ENCODE measurements around the gene SMURF2. TPM values are rescaled to one million over a fixed set of nuclear protein-coding genes. Genes with fewer than 3 reads are reported as not detected.
A peak's percentile ranks its signal among the peaks of the same experiment; 100 is the strongest.

Gene SMURF2
- total RNA-seq, 1 experiment from 2014 or later: 76.6 TPM

DNA sequence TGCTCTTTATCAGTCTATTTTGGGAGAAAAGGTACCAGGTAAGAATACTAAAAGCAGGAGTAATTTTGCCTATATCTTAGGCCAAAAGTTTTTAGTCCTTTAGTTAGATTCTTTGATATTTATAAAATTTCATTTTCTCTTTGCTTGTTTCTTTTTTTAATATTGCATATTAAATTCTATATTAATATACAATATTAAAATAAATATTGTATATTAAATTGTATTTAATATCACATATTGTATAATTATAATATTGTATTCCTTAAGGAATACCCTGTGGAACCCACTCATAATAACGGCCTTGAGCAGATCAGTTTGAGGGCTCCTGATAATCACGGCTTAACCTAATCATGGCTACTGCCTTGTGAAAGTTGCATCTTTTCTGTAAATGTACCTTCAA lies 153.4 kb downstream of the SMURF2 start:
- peak overlapping the region; percentile 97 for H3K9ac ChIP-seq (ENCODE audit: low read length)
- H3K4me1 ChIP-seq (ENCODE audit: insufficient read depth, low read length): peaks cover 16% of the 10 kb centered on the region
- peak overlapping the region; percentile 91 for H3K4me2 ChIP-seq (ENCODE audit: low read length)
- no TSS peak for BruUV-seq (replicated peaks)
- H3K79me2 ChIP-seq (ENCODE audit: low read length): peaks cover 64% of the 10 kb centered on the region
- POLR2A ChIA-PET (ENCODE audit: unreplicated experiment): no interaction called here
- no peak overlapping the region for H3K27ac ChIP-seq (ENCODE audit: low read length)
- no peak for TF ChIP-seq EZH2phosphoT487 (IDR thresholded peaks at IDR 0.05; ENCODE audit: borderline replicate concordance, low read length)
- TF ChIP-seq EZH2 (IDR thresholded peaks at IDR 0.05; ENCODE audit: low read length, unreplicated experiment): no peak
- TF ChIP-seq, protein P1, sequence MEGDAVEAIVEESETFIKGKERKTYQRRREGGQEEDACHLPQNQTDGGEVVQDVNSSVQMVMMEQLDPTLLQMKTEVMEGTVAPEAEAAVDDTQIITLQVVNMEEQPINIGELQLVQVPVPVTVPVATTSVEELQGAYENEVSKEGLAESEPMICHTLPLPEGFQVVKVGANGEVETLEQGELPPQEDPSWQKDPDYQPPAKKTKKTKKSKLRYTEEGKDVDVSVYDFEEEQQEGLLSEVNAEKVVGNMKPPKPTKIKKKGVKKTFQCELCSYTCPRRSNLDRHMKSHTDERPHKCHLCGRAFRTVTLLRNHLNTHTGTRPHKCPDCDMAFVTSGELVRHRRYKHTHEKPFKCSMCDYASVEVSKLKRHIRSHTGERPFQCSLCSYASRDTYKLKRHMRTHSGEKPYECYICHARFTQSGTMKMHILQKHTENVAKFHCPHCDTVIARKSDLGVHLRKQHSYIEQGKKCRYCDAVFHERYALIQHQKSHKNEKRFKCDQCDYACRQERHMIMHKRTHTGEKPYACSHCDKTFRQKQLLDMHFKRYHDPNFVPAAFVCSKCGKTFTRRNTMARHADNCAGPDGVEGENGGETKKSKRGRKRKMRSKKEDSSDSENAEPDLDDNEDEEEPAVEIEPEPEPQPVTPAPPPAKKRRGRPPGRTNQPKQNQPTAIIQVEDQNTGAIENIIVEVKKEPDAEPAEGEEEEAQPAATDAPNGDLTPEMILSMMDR (conservative IDR thresholded peaks at IDR 0.05; ENCODE audit: low read depth, low read length): no peak
- peaks cover 35% of the 10 kb centered on the region for H3K36me3 ChIP-seq (ENCODE audit: low read depth, low read length)
- H2AFZ ChIP-seq (ENCODE audit: low read length): no peak overlapping the region
- no peaks in the 10 kb centered on the region for H3K27me3 ChIP-seq (ENCODE audit: low read length)
- DNase-seq: no peak
- no peaks in the 10 kb centered on the region for H3K9me3 ChIP-seq (ENCODE audit: low read length)
- CTCF ChIA-PET: no interaction called here
- no peak for ATAC-seq
- no peaks in the 10 kb centered on the region for H3K9me2 ChIP-seq (replicated peaks; ENCODE audit: low read length)
- peaks cover 2% of the 10 kb centered on the region for H3F3A ChIP-seq (ENCODE audit: low read length, unreplicated experiment)
- H3K4me3 ChIP-seq (ENCODE audit: low read length): peak overlapping the region; percentile 86
- H4K20me1 ChIP-seq (ENCODE audit: low read length): peaks cover 37% of the 10 kb centered on the region
- intact Hi-C loops (cut with micrococcal nuclease): loop anchor here (5.0 kb wide), 1 partner anchor 139 kb away; no protein-coding TSS in a partner anchor

DNA sequence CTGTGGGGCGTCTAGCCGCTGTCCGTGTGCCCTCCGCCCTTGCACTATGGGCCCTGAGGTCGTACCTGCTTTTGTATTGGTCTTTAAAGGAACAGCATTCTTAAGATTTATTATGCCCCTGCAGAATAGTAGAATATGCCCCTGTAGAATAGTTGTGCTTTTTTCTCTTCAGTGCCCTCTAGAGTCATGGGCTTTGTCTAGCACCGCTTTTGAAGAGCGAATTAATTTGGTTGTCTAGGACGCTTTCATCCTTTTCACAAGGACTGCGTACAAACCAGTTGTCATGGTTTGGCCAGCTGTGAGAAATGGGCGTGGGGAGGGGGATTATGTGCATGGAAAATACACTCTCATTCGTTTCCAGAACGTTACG lies 154.7 kb downstream of the SMURF2 start:
- POLR2A ChIA-PET (ENCODE audit: unreplicated experiment): interaction anchor here (0.9 to 2.4 kb wide), 3 partner anchors 11 to 282 kb away, joined by 3 to 50 read pairs (median 8); partner anchors contain the start of gene POLG2
- TF ChIP-seq EZH2 (IDR thresholded peaks at IDR 0.05; ENCODE audit: low read length, unreplicated experiment): no peak
- TF ChIP-seq EZH2phosphoT487 (IDR thresholded peaks at IDR 0.05; ENCODE audit: borderline replicate concordance, low read length): no peak
- TF ChIP-seq, protein P1 (conservative IDR thresholded peaks at IDR 0.05; ENCODE audit: low read depth, low read length): peak; percentile 72
- Histone ChIP-seq H3K4me3 (ENCODE audit: low read length) (peak overlapping the region; percentile 86), H3F3A (ENCODE audit: low read length, unreplicated experiment) (peaks cover 14% of the 10 kb centered on the region), H3K4me1 (ENCODE audit: insufficient read depth, low read length) (peaks cover 29% of the 10 kb centered on the region), H3K27me3 (ENCODE audit: low read length) (no peaks in the 10 kb centered on the region), H3K79me2 (ENCODE audit: low read length) (peaks cover 77% of the 10 kb centered on the region), H3K9ac (ENCODE audit: low read length) (peak overlapping the region; percentile 97), H4K20me1 (ENCODE audit: low read length) (peaks cover 50% of the 10 kb centered on the region), H3K9me3 (ENCODE audit: low read length) (no peaks in the 10 kb centered on the region), H3K4me2 (ENCODE audit: low read length) (peak overlapping the region; percentile 91), H2AFZ (ENCODE audit: low read length) (peak overlapping the region; percentile 90), H3K36me3 (ENCODE audit: low read depth, low read length) (peaks cover 48% of the 10 kb centered on the region), H3K9me2 (replicated peaks; ENCODE audit: low read length) (no peaks in the 10 kb centered on the region), H3K27ac (ENCODE audit: low read length) (peak overlapping the region; percentile 90)
- intact Hi-C loops (cut with micrococcal nuclease): loop anchor here (1.0 to 5.0 kb wide), 2 partner anchors 140 to 230 kb away; no protein-coding TSS in a partner anchor
- CTCF ChIA-PET: no interaction called here
- no TSS peak for BruUV-seq (replicated peaks)
- peak; percentile 79 for DNase-seq
- ATAC-seq: peak; percentile 47
